GM15510 (cell line): Measurements from ENCODE around the gene PLCH2.

Experiments used
- POLR2A ChIP-seq: IDR thresholded peaks from 3 replicates; pipeline ENCODE4 v1.6.1; 2011; ENCODE audit warnings: borderline replicate concordance; ENCODE audit not compliant: insufficient read length; ENCODE audit errors: extremely low read depth

Gene PLCH2

DNA sequence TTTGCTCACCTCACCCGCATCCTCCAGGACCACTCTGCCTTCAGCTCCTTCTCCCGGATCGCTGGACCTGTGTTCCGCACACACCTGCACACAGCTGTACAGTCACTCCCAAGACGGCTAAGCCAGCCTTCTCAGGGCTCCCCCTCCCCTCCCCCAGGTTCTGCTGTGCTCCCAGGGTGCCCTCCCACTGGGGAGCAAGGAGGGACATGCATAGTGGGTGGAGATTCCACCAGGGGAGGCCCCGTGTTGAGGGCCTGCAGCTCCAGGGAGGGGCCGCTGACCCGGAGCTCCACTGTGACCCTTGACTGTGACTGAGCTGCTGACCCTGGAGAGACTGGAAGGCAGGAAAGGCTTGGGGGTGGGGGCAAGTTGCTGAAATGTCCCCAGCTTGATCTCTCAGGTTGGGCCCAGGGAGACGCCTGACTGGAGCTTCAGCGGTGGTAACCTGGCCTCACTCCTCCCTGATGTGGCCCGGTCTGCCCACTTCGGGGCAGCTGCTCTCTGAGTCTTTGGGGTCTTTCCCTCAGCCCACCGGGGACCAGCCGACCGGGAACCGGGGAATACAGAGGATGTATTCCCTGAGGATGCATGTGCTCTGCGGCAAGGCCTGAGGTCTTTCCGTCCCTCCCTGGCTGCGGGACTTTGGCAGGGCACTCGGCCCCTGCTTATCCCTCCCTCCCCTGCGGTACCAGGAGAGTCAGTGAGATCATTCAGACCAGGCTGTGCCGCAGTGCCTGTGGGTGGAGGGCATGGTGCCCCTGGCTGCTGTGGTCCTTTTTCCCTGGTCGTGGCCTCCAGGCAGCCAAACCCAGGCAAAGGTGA lies 28.6 kb upstream of the PLCH2 start:
- no peak for TF ChIP-seq POLR2A

DNA sequence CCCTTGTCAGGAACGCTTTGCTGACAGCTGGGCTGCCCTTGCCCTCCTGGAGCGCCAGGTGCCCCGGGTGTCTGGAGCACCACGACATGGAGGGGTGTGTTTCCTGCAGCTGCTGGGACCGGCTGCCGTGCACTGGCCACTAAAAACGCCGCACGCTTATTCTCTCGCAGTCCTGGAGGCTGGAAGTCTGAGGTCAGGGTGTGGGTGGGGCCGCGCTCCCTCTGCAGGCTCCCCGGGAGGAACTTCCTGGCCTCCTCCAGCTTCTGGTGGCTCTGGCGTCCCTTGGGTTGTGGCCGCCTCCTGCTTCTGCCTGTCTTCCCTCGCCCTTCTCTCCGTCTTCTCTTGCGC lies 28.0 kb upstream of the PLCH2 start:
- no peak for TF ChIP-seq POLR2A

DNA sequence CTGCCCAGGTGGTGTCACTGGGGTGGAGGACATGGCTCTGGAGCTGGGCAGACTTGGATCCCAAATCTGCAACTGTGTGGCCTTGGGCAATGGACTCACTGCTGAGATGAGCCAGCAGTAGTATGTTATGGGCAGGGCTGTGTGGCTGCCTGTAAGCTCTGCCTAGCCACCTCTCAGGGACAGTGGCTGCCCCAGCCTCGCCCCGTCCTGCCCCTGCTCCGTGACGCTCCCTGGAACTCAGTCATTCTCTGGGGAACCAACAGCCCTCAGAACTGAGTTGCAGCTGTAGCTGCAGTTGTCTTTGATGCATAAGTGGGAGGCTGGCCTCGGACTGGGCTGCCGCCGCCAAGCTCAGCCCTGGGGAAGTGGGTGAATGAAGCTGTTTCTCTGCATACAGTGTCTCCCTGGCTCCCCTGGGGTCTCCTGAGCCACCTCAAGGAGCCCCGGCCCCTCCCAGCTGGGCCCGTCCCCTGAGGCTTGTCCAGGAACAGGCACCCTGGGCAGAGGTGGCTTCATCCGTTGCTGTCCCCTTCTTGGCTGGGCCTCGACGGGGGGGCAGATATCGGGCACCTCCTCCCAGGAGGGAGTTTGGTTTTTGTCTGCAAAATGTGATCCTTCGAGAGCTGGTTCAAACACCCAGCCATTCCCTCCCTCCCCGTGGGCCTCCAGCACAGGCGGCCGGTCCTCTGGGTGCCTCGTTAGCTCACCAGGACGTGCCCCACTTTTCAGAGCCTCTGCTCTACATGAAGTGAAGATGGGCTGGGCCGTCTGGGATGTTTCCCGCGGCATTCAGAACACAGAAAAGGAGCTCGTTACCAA lies 26.2 kb upstream of the PLCH2 start:
- TF ChIP-seq POLR2A: no peak

DNA sequence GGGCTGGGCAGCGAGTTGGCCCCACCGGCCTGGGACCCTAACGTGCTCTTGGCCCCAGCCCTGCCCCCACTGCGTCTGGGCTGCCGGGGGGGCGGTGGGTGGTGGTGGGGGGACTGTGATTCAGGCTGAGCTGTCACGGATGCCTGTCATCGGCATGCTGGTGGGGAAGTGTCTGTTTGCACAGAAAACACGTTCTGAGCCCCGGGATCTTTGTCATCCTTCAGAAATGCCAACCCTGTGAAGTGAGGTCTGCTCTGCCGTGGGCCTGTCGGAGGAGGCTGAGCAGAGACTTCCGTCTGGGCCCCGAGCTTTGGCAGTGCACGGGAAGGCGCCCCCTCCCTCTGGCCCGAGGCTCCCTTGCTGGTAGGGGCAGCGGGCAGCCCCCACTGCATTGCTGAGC lies 24.3 kb upstream of the PLCH2 start:
- no peak for TF ChIP-seq POLR2A

DNA sequence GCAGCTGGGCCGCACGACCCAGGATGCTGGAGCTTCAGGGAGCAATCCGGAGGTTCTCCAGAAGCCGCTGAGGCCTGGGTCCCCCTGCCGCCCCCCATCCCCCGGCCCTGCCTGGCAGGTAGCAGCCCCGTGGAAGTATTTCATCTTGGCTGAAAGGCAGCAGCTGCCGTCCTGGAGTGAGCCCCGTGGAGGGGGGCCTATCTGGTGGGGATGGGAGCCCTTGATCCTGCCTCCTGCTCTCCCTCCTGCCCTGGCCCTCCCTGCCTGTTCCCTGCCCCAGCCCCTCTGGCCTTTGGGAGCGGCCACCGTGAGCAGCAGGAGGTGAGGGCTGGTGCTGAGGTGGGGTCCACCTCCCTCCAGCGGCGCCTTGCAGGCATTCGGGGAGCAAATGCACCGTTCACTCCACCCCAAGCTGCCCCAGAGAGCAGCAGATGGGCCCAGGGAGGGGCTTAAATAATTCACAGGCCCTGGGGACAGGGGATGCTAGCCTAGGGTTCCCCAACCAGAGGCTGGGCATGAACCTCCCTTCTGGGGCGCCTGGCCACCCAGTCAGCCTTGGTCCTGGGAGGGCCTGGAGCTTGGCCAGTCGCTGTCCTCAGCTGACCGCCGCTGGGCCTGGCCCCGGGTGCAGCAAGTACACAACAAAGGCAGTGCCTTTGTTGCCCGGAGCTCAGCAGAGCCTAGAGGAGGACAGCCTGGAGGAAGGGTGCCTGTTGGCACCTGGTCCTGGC lies 23.7 kb upstream of the PLCH2 start:
- TF ChIP-seq POLR2A: no peak

DNA sequence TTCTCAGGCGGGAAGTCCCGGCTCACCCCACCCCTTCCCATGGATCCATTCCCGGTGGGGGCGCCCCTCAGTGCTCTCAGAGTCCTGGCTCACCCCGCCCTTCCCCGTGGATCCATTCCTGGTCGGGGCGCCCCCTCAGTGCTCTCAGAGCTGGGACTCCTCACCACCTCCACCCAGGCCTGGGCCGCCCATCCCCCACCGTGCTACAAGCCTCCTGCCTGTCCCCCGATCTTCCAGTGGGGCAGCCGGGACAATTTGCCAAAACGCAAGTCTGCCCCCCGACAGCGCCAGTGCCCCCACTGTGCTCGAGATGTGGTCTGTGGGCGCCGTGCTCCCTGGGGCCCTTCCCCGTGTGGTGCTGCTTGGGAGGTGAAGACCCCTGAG lies 23.2 kb upstream of the PLCH2 start:
- no peak for TF ChIP-seq POLR2A

DNA sequence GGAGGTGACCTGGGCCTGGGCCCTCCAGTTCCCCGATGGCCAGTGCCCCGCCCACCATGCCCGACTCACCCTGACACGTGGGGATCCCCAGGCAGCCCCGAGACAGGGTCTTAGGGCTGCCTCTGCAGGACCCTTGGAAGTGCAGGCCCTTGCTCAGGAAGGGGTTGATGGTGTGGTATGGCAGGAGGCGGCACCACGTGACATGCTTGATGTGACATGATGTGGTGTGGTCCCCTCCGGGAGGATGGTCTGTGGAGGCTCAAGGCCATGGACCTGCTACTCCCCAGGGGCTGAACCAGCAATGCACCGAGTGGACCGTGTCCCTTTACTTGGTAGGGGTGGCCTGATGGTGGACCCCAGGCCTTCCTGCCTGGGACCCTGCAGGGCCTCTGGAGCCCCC lies 21.9 kb upstream of the PLCH2 start:
- TF ChIP-seq POLR2A: no peak

DNA sequence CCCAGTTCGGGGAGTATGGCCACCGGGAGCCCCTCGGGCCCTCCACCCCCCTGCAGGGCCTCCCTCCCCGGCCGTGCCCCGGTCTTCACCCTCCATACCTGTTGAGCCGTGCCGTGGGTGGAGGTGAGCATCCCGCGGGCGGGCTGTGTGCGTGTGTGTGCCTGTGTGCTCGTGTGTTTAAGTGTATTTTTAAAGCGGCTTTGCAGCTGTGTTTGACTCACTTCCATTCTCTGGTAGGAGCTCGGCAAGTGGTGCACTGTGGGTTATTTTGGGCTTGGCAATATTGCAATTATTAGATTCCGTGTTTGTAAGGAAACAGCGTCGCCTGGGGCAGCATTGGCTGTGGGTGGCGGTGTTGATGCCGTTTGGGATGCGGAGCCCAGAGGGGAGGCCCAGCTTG lies 20.3 kb upstream of the PLCH2 start:
- TF ChIP-seq POLR2A: no peak

DNA sequence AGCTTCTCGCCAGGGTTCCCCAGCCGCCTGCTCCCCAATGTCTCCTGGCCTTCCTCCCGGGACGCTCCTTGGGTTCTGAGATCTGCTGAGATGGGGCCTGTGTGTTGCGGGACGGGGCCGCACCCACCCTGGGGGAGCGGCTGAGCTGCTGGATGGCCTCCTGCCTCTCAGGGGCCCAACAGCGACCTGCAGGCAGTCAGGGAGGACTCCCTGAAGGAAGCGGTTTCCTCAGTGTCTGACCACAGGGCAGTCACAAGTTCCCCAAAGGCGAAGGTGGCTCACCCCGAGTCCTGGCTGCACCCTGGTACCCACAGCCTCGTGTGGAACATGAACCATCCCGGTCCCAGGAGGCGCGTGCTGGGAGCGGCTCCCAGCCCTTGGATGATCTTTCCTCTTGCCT lies 18.6 kb upstream of the PLCH2 start:
- TF ChIP-seq POLR2A: no peak

DNA sequence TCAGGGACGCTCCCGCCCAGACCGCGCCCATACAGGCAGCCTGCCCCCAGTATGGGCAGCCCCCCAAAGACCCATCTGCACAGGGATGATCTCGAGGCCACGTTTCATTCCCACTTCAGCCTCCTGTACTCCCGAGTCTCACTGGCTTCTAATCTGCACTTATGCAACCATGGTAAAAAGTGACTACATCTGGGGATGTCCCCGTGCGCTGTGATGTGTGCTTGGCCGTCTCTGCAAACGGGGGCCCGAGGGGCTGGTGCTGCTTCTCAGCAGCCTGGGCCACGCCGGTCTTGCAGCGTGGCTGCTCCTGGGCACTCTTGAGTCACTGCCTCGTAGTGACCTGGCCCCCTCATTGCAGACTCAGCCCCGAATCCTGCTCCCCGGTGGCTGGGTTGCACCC lies 17.4 kb upstream of the PLCH2 start:
- no peak for TF ChIP-seq POLR2A

DNA sequence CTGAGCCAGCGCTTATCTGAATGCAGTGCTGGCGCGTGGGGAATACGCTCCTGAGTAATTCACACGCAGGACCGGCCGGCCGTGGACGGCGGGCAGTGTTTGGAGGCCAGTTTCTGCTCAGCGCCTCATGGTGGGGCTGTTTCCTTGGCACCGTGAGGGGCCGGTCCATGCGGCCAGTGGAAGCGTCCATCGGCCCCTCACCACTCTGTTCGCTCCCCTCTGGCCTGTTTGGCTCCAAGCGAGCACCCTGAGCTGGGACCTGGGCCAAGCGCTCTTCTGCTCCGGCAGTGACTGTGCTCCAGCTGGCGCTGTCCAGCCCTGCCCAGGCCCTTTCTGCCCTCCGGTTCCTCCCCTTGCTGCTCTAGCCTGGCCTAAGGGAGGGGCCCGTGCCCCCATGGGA lies 16.3 kb upstream of the PLCH2 start:
- TF ChIP-seq POLR2A: no peak

DNA sequence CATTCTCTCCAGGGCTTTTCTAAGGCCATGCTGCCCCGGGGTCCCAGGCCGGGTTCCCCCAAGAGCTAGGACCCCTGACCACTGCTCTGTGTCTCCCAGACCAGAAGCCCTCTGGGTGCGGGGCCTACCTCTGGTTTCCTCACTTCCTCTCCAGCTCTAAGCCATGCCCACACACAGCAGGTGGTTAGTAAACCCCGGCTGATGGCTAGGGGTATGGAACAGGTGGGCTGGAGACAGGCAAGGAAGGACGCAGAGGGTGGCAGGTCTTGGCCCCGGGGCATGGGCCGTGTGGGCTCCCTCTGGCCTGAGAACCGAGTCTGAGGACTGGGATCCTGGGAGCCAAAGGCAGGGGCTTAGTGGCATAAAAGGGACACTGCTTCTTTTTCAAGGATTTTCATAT lies 15.9 kb upstream of the PLCH2 start:
- TF ChIP-seq POLR2A: no peak

DNA sequence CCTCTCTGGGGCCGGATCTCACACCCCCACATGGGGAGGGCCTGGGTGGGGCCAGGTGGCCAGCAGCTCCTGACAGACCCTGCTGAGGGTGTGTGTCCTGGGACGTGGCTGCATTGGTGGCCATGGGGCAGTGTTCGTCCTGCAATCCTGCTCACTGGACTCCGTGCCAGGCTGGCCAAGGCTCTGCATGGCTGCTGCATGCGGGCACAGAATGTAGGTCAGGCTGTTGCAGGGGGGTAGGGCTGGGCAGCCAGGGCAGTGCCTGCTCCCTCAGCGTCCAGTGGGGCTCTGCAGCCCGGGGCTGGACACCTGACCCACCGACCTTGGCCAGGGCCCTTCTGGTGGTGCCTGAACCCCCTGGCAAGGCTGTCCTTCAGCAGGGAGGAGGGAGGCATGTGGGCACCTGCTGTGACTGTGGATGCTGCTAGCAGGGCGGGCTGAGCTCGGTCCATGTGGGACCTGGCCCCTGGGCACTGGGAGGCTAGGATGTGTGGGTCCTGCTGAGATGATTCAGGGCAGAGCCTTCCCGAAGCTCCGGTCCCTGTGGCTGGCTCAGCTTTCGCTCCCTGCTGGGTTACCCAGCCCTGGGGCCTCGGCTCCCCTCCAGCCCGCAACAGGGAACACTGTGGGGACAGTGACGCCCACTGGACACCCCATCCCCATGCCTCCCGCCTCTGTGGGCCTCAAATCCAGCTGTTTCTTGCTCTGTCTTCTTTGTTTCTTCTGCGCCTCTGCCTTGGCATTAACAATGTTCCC lies 14.9 kb upstream of the PLCH2 start:
- TF ChIP-seq POLR2A: no peak

DNA sequence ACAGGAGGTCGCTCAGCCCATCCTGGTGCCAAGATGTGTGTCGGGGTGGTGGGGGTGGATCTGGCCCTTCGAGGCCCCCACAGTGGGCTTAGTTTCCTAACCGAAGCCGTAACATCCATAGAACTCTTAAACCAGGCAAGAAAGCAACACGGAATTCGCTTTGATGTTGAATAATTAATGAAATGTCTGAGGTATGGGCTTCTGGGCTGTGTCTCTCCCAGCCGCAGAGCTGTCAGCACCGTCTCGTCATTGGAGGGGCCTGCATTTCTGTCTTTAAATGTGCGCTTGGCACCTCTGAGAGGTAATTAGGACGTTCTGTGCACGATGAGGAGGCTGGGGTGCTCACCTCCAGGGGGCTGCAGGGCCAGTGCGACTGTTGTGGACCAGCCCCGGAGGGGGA lies 13.3 kb upstream of the PLCH2 start:
- no peak for TF ChIP-seq POLR2A

DNA sequence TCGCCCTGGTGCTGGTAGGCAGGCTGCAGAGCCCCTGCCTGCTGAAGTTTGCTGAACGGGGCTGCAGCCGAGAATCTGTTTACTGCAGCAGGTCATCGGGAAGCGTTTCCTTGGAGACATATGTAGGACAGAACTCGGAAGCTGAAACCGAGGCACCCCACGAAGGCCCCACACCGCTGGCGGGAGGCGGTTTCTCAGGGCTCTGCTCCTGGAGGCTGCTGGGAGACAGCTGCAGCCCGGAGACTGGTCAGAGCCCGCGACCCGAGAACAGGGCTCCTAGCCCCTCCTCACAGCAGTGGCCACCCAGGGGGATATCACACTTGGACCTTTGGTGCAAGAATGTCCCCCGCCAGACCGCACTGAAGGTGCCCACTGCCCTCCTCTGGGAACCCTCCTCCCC lies 12.7 kb upstream of the PLCH2 start:
- no peak for TF ChIP-seq POLR2A
